GM15510 (cell line): ENCODE data around the gene SETBP1.

ENCODE experiments used
- POLR2A ChIP-seq: IDR thresholded peaks from 3 replicates; pipeline ENCODE4 v1.6.1; 2011; ENCODE audit warnings: borderline replicate concordance; ENCODE audit not compliant: insufficient read length; ENCODE audit errors: extremely low read depth

Gene SETBP1

GRCh38 chr18:44709307-44710126 is 28.8 kb downstream of the SETBP1 start:
- no peak for TF ChIP-seq POLR2A

- no peak for TF ChIP-seq POLR2A
Observed at GRCh38 chr18:44710931-44711330, 30.2 kb downstream of the SETBP1 start.

GRCh38 chr18:44712025-44712424 is 31.3 kb downstream of the SETBP1 start:
- TF ChIP-seq POLR2A = no peak

GRCh38 chr18:44713435-44713834 is 32.7 kb downstream of the SETBP1 start:
- TF ChIP-seq POLR2A = no peak

- TF ChIP-seq POLR2A = no peak
Observed at GRCh38 chr18:44714376-44714775, 33.7 kb downstream of the SETBP1 start.

- TF ChIP-seq POLR2A = no peak
Observed at GRCh38 chr18:44715245-44715644, 34.6 kb downstream of the SETBP1 start.

GRCh38 chr18:44715842-44716241 is 35.2 kb downstream of the SETBP1 start:
- no peak for TF ChIP-seq POLR2A

- no peak for TF ChIP-seq POLR2A
Observed at GRCh38 chr18:44716697-44717163, 36.0 kb downstream of the SETBP1 start.

- no peak for TF ChIP-seq POLR2A
Observed at GRCh38 chr18:44719519-44720060, 38.9 kb downstream of the SETBP1 start.

- TF ChIP-seq POLR2A = no peak
Observed at GRCh38 chr18:44723411-44723810, 42.7 kb downstream of the SETBP1 start.

- no peak for TF ChIP-seq POLR2A
Observed at GRCh38 chr18:44724105-44724778, 43.6 kb downstream of the SETBP1 start.

GRCh38 chr18:44725300-44726058 is 44.8 kb downstream of the SETBP1 start:
- no peak for TF ChIP-seq POLR2A

- TF ChIP-seq POLR2A = no peak
Observed at GRCh38 chr18:44726059-44726421, 45.4 kb downstream of the SETBP1 start.

GRCh38 chr18:44727291-44727690 is 46.6 kb downstream of the SETBP1 start:
- no peak for TF ChIP-seq POLR2A

- TF ChIP-seq POLR2A = no peak
Observed at GRCh38 chr18:44729631-44730101, 49.0 kb downstream of the SETBP1 start.

- TF ChIP-seq POLR2A = no peak
Observed at GRCh38 chr18:44730803-44731529, 50.3 kb downstream of the SETBP1 start.
